Stimulated activated memory B cell treated with anti-CD40 and anti-IgM and Interleukin-4, amounts not matched to agents 10 μg/mL and 1 μg/mL and 100 μg/mL, for 72 hours (primary cell): Measurements from ENCODE around the gene CASP5.
A peak's percentile ranks its signal among the peaks of the same experiment; 100 is the strongest.
"Not testable (repeated sequence)": the region's sequence is repeated elsewhere in the genome, so short reads cannot be mapped to it uniquely, and the experiment has no call there.

Source experiments
- ATAC-seq: fragments of 150-1000 bp; cut with Tn5 transposase; 2 replicates; pipeline ENCODE4 v1.10.0; 2021
- H3K27ac Mint-ChIP-seq: one replicate; pipeline ENCODE4 v1.8.0; 2022; ENCODE audit warnings: mild to moderate bottlenecking, mixed read lengths
- H3K27me3 Mint-ChIP-seq: one replicate; pipeline ENCODE4 v1.8.0; 2022; ENCODE audit warnings: mixed read lengths
- H3K36me3 Mint-ChIP-seq: one replicate; pipeline ENCODE4 v1.8.0; 2022; ENCODE audit warnings: mixed read lengths
- H3K4me1 Mint-ChIP-seq: one replicate; pipeline ENCODE4 v1.8.0; 2022; ENCODE audit warnings: mixed read lengths
- H3K4me3 Mint-ChIP-seq: one replicate; pipeline ENCODE4 v1.8.0; 2022; ENCODE audit warnings: mild to moderate bottlenecking, moderate library complexity, mixed read lengths
- H3K9me3 Mint-ChIP-seq: one replicate; pipeline ENCODE4 v1.8.0; 2022; ENCODE audit warnings: mixed read lengths

The CASP5 gene

DNA sequence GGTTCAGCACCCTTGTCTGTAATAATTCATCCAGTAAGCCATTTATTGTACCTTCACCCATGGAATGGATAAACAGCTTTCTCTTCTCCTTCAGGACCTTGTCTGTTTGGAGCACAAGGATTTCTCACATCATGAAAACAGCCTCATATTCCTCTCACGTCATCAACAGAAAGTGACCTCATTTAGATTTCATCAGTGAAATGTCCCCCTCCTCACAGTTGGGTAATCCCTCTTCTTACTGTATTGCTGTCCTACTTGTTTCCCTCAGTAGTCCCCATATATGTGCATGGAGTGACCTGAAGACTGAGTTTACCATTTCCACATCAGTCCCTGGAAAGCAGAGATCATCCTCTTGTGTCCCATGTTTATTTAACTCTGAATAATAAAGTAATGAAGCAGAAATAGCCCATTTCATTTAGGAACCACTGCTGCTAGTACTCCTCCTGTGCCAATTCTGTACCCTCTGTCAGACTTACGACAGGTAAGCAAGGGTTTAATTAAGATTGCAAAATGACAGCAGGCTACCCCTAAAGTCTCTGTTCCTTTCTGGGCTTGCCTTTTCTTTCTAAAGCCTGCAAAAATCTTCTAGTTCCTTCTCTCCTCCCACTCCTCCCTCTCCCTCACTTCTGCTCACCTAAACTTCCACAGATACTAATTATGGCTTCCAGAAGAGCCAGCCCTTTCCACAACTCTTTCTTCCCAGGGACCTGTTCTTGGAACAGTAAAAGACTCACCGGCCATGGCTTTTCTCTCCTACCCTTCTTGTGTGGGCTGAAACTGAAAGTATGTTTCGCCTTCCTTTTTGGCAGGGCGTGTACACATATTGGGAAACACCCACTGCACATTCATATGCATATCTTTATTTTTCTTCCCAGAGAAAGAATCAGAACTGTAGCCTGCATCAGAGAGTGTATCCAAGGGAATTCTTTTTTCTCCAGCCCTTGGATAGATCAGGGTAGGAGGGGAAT, 21.9 kb upstream of the CASP5 start, which contains the start of gene CARD16:
CARD16 (minus strand) TSS at position 779 of the 968 bp plus-strand sequence; CDS start at position 741, 38 bp downstream.
- Mint-ChIP-seq H3K4me3 (peak within 1 kb of the TSS; percentile 88), H3K27ac (peak within 1 kb of the TSS; percentile 97), H3K36me3 (peaks cover 16% of the 10 kb centered on the region), H3K4me1 (peaks cover 46% of the 10 kb centered on the region)
- not testable (repeated sequence) for H3K27me3 Mint-ChIP-seq, H3K9me3 Mint-ChIP-seq
- ATAC-seq, result peak; percentile 91

DNA sequence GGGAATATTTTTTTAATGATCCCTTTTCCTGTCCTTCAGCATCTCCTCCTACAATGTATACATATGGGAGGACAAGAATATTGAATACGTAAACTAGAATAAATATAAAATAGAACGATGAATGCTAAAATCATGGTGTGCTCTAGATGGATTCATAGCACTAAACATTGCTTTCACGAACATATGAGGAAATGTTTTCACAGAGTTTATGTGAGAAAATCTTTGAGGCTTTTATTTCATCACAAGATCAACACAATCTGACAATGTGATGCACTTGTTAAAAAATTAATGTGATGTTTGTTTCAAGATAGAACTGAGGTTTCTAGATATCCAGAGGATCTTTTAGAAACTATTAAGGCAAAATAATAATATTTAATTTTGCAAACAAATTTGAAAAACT, 19.2 kb upstream of the CASP5 start:
- Mint-ChIP-seq H3K27ac (no peak overlapping the region), H3K9me3 (no peaks in the 10 kb centered on the region), H3K4me3 (no peak overlapping the region), H3K4me1 (peaks cover 54% of the 10 kb centered on the region), H3K36me3 (peaks cover 40% of the 10 kb centered on the region), H3K27me3 (no peaks in the 10 kb centered on the region)
- ATAC-seq, result no peak

DNA sequence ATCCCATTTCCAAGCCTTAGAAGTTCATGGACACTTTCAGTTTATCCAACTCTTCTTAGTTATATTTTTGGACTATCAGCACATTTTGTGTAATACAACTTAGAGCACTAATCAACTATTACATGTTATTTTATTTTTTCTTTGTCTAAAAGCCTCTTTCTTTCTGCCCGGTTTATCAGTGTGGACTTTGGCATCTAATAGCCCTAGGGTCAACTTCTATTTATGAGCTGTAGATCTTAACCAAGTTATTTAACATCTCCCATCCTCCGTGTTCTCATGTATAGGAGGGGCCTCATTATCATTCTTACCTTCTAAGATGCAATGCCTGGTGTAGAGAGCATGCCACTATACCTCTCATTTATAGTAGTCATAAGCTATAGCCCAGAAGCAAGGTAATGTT, 17.7 kb upstream of the CASP5 start:
- Mint-ChIP-seq H3K4me3 (no peak overlapping the region), H3K4me1 (peaks cover 52% of the 10 kb centered on the region), H3K27ac (no peak overlapping the region), H3K27me3 (no peaks in the 10 kb centered on the region), H3K9me3 (no peaks in the 10 kb centered on the region), H3K36me3 (peaks cover 40% of the 10 kb centered on the region)
- no peak for ATAC-seq

GRCh38 chr11:105034813-105035620, 12.0 kb upstream of the CASP5 start, which contains the start of gene CASP1:
Gene CASP1, minus strand, starts transcription at chr11:105035144. Its CDS starts 31 bp downstream, at chr11:105035113.
- peak within 1 kb of the TSS; percentile 81 for H3K4me3 Mint-ChIP-seq
- H3K27ac Mint-ChIP-seq, result peak within 1 kb of the TSS; percentile 89
- no peaks in the 10 kb centered on the region for H3K9me3 Mint-ChIP-seq
- H3K36me3 Mint-ChIP-seq, result peaks cover 37% of the 10 kb centered on the region
- H3K27me3 Mint-ChIP-seq, result no peaks in the 10 kb centered on the region
- ATAC-seq, result peak; percentile 84
- peaks cover 46% of the 10 kb centered on the region for H3K4me1 Mint-ChIP-seq

DNA sequence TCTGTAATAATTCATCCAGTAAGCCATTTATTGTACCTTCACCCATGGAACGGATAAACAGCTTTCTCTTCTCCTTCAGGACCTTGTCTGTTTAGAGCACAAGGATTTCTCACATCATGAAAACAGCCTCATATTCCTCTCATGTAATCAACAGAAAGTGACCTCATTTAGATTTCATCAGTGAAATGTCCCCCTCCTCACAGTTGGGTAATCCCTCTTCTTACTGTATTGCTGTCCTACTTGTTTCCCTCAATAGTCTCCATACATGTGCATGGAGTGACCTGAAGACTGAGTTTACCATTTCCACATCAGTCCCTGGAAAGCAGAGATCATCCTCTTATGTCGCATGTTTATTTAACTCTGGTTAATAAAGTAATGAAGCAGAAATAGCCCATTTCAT, 11.4 kb upstream of the CASP5 start:
- not testable (repeated sequence) for H3K27me3 Mint-ChIP-seq, H3K9me3 Mint-ChIP-seq, ATAC-seq
- Mint-ChIP-seq H3K4me3 (peak overlapping the region; percentile 81), H3K4me1 (peaks cover 42% of the 10 kb centered on the region), H3K36me3 (peaks cover 36% of the 10 kb centered on the region), H3K27ac (peak overlapping the region; percentile 89)

- ATAC-seq, result no peak
- Mint-ChIP-seq H3K27ac (peak overlapping the region; percentile 89), H3K4me1 (peaks cover 42% of the 10 kb centered on the region), H3K36me3 (peaks cover 37% of the 10 kb centered on the region), H3K27me3 (no peaks in the 10 kb centered on the region), H3K4me3 (peak overlapping the region; percentile 81), H3K9me3 (no peaks in the 10 kb centered on the region)
These were observed 10.8 kb upstream of the CASP5 start for GRCh38 chr11:105033781-105034180.

GRCh38 chr11:105033343-105033742, 10.4 kb upstream of the CASP5 start:
- no peak for ATAC-seq
- H3K4me1 Mint-ChIP-seq, result peaks cover 40% of the 10 kb centered on the region
- no peaks in the 10 kb centered on the region for H3K9me3 Mint-ChIP-seq
- no peaks in the 10 kb centered on the region for H3K27me3 Mint-ChIP-seq
- peak overlapping the region; percentile 89 for H3K27ac Mint-ChIP-seq
- H3K4me3 Mint-ChIP-seq, result peak overlapping the region; percentile 81
- H3K36me3 Mint-ChIP-seq, result peaks cover 36% of the 10 kb centered on the region

DNA sequence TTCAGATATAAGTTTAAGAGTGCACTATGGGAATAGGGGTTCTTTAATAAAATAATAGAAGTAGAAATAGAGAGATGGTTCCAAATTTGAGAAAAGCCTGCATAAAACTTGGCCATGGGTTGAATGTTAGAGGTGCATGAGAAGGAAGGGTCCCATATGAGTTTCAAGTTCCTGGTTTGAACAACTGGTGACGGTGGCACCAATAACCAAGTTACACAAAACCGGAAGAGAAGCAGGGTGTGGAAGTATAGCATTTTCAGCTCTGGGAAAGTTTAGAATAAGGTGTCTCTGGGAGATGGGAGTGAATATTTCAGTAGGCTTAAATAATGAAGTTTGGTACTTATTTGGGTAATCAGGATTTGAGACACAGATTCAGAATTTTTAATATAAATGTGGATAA, 9.5 kb upstream of the CASP5 start:
- Mint-ChIP-seq H3K4me1 (peaks cover 41% of the 10 kb centered on the region), H3K9me3 (no peaks in the 10 kb centered on the region), H3K27me3 (no peaks in the 10 kb centered on the region), H3K36me3 (peaks cover 33% of the 10 kb centered on the region), H3K27ac (peak overlapping the region; percentile 89), H3K4me3 (peak overlapping the region; percentile 81)
- ATAC-seq, result no peak

GRCh38 chr11:105027678-105028077, 4.7 kb upstream of the CASP5 start:
- no peak for ATAC-seq
- Mint-ChIP-seq H3K4me1 (peaks cover 38% of the 10 kb centered on the region), H3K36me3 (peaks cover 60% of the 10 kb centered on the region), H3K4me3 (peak overlapping the region; percentile 36), H3K9me3 (no peaks in the 10 kb centered on the region), H3K27ac (peak overlapping the region; percentile 28), H3K27me3 (no peaks in the 10 kb centered on the region)

- peaks cover 38% of the 10 kb centered on the region for H3K4me1 Mint-ChIP-seq
- no peak for ATAC-seq
- H3K4me3 Mint-ChIP-seq, result no peak overlapping the region
- H3K36me3 Mint-ChIP-seq, result peaks cover 45% of the 10 kb centered on the region
- peak overlapping the region; percentile 19 for H3K27ac Mint-ChIP-seq
- H3K9me3 Mint-ChIP-seq, result no peaks in the 10 kb centered on the region
- H3K27me3 Mint-ChIP-seq, result no peaks in the 10 kb centered on the region
These were observed 1.4 kb upstream of the CASP5 start for GRCh38 chr11:105024394-105024793.

GRCh38 chr11:105022527-105022926, 441 bp downstream of the CASP5 start:
- H3K4me3 Mint-ChIP-seq, result no peak overlapping the region
- H3K36me3 Mint-ChIP-seq, result peaks cover 30% of the 10 kb centered on the region
- no peaks in the 10 kb centered on the region for H3K9me3 Mint-ChIP-seq
- ATAC-seq, result no peak
- no peak overlapping the region for H3K27ac Mint-ChIP-seq
- H3K27me3 Mint-ChIP-seq, result no peaks in the 10 kb centered on the region
- peaks cover 33% of the 10 kb centered on the region for H3K4me1 Mint-ChIP-seq

GRCh38 chr11:105007463-105007862, 15.5 kb downstream of the CASP5 start:
- no peak for ATAC-seq
- Mint-ChIP-seq H3K4me3 (no peak overlapping the region), H3K36me3 (no peaks in the 10 kb centered on the region), H3K4me1 (no peaks in the 10 kb centered on the region), H3K27ac (no peak overlapping the region), H3K9me3 (no peaks in the 10 kb centered on the region), H3K27me3 (no peaks in the 10 kb centered on the region)

DNA sequence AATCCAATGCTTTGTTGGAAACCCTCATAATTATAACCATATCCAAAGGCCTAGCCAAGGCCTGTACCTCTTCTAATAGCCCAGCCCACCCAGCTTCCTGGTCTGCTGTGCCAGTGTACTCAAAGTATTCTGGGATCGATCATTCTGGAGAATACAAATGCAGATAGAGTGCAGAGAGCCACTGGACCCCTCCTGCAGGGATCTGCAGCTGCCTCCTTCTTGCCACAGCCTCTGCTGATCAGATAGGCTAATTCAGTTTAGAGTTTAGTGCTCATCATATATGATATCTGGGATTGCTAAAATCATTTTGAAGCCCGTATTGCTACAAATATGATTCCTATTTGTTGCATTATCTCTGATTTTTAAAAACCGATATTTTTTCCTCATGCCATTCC, 17.5 kb downstream of the CASP5 start:
- Mint-ChIP-seq H3K4me3 (no peak overlapping the region), H3K27me3 (no peaks in the 10 kb centered on the region), H3K27ac (no peak overlapping the region), H3K9me3 (no peaks in the 10 kb centered on the region), H3K4me1 (peaks cover 8% of the 10 kb centered on the region), H3K36me3 (no peaks in the 10 kb centered on the region)
- no peak for ATAC-seq

- Mint-ChIP-seq H3K27me3 (no peaks in the 10 kb centered on the region), H3K4me3 (no peak overlapping the region), H3K4me1 (peaks cover 9% of the 10 kb centered on the region), H3K36me3 (no peaks in the 10 kb centered on the region), H3K27ac (no peak overlapping the region), H3K9me3 (no peaks in the 10 kb centered on the region)
- ATAC-seq, result no peak
These were observed 18.9 kb downstream of the CASP5 start for GRCh38 chr11:105004021-105004420.

- Mint-ChIP-seq H3K27ac (no peak overlapping the region), H3K27me3 (no peaks in the 10 kb centered on the region), H3K4me1 (peaks cover 9% of the 10 kb centered on the region), H3K4me3 (no peak overlapping the region), H3K9me3 (no peaks in the 10 kb centered on the region), H3K36me3 (no peaks in the 10 kb centered on the region)
- no peak for ATAC-seq
These were observed 19.8 kb downstream of the CASP5 start for GRCh38 chr11:105003151-105003550.
